ENCODE measurements around the gene SLC4A1AP. TPM values are rescaled to one million over a fixed set of nuclear protein-coding genes. Genes with fewer than 3 reads are reported as not detected.
A peak's percentile ranks its signal among the peaks of the same experiment; 100 is the strongest.

Gene SLC4A1AP
- total RNA-seq, 1 donor from 2014 or later: 24.7 TPM

DNA sequence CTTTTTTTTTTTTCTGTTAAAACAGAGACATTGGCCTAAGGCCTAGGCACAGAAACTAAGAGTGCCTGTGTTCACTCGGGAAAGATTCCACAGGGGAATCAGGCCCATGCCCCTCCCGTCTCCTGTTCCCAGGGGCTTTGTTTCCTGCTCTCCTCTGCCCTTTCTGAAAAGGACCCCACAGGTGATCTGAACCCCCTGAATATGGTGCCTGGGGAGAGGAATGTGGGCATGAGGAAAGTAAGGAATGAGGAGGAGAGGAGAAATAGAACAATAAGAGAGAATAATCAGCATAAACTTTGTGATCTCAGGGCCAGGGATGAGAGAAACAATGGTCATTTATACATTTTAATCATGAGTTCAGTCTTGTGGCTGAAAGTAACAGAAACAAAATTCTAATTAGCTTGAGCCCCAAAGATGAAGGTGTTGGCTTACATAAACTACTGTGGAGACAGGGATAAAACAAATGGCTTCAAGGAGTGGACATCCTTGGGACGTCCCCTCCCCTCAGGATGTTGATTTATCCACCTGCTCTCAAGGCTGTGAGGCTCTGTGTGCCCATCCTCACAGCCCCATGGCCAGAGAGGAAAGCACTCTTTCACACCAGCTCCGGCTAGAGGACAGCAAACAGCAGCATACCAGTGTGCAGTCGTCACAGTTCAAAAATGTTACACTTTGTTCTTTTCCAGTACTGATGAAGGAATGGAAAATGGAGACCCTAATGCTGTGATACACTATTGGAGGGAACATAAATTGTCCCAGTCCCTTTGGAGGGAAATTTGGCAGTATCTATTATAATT lies 61.4 kb downstream of the SLC4A1AP start:
- no peaks in the 10 kb centered on the region for H3K36me3 Mint-ChIP-seq (ENCODE audit: unreplicated experiment)
- no peak for DNase-seq
- peaks cover 4% of the 10 kb centered on the region for H3K27me3 Mint-ChIP-seq (ENCODE audit: unreplicated experiment)
- H3K27ac Mint-ChIP-seq (ENCODE audit: unreplicated experiment): no peak overlapping the region
- H3K4me1 Mint-ChIP-seq (ENCODE audit: low read depth, unreplicated experiment): peaks cover 4% of the 10 kb centered on the region
- peaks cover 2% of the 10 kb centered on the region for H3K9me3 Mint-ChIP-seq (ENCODE audit: unreplicated experiment)
- TF ChIP-seq, protein P1, sequence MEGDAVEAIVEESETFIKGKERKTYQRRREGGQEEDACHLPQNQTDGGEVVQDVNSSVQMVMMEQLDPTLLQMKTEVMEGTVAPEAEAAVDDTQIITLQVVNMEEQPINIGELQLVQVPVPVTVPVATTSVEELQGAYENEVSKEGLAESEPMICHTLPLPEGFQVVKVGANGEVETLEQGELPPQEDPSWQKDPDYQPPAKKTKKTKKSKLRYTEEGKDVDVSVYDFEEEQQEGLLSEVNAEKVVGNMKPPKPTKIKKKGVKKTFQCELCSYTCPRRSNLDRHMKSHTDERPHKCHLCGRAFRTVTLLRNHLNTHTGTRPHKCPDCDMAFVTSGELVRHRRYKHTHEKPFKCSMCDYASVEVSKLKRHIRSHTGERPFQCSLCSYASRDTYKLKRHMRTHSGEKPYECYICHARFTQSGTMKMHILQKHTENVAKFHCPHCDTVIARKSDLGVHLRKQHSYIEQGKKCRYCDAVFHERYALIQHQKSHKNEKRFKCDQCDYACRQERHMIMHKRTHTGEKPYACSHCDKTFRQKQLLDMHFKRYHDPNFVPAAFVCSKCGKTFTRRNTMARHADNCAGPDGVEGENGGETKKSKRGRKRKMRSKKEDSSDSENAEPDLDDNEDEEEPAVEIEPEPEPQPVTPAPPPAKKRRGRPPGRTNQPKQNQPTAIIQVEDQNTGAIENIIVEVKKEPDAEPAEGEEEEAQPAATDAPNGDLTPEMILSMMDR (IDR thresholded peaks at IDR 0.05; ENCODE audit: partially characterized antibody, unreplicated experiment): no peak
- no peak overlapping the region for H3K4me3 Mint-ChIP-seq (ENCODE audit: unreplicated experiment)

DNA sequence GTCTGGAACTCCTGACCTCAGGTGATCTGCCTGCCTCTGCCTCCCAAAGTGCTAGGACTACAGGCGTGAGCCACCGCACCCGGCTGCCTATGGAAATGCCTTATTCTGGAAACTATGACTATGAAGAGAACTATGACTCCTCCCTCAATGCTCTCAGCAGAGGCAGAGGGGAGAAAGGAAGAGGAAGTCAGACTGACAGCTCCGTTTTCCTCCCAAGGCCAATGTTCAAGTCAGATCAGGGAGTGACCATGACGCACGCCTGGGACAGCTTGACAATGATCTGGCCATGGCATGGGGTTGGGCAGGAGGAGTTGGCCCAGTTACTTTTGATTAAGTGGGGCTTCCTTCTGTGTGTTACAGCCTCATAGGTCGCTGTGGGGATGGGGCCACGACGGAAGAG lies 63.6 kb downstream of the SLC4A1AP start:
- H3K9me3 Mint-ChIP-seq (ENCODE audit: unreplicated experiment): peaks cover 2% of the 10 kb centered on the region
- TF ChIP-seq, protein P1 (IDR thresholded peaks at IDR 0.05; ENCODE audit: partially characterized antibody, unreplicated experiment): no peak
- no peak for DNase-seq
- no peak overlapping the region for H3K4me3 Mint-ChIP-seq (ENCODE audit: unreplicated experiment)
- H3K36me3 Mint-ChIP-seq (ENCODE audit: unreplicated experiment): no peaks in the 10 kb centered on the region
- H3K4me1 Mint-ChIP-seq (ENCODE audit: low read depth, unreplicated experiment): peaks cover 5% of the 10 kb centered on the region
- peak overlapping the region; percentile 33 for H3K27ac Mint-ChIP-seq (ENCODE audit: unreplicated experiment)
- peaks cover 2% of the 10 kb centered on the region for H3K27me3 Mint-ChIP-seq (ENCODE audit: unreplicated experiment)

DNA sequence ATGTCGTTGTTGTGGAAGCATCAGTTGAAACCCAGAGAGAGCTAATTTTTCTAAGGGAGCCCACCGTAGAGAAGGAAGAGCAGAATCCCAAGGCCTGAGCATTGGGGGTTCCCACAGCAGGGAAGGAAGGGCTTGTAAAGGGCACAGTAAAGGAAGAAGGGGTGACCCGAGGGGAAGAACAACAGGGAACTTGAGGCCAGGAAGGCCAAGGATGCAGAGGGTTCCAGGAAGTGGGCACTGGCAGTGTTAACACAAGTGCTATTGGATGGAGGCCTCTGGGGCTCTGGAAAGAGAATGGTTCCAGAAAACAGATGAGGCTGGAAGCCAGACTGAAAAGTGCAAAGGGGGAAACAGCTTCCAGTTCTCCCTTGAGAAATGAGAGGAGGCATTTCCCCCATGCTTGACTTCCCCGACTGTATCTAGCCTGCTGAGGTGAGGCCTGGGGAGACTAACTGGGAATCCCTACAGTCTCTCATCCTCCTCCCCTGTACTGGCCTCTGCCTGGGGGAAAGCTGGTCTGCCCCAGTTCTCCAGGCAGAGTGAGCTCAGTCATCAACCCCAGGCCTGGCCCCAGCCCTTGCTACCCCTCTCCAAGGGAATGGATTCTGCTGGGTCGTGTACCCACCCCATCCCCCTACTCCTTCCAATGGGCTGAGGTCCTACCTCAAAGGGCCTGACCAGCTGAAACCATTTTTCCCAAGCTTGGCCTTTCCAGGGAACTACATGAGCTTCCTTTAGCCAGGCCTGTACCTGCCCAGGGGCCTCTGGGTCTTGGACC lies 64.6 kb downstream of the SLC4A1AP start:
- Mint-ChIP-seq H3K9me3 (ENCODE audit: unreplicated experiment) (peaks cover 2% of the 10 kb centered on the region), H3K27me3 (ENCODE audit: unreplicated experiment) (peaks cover 2% of the 10 kb centered on the region), H3K36me3 (ENCODE audit: unreplicated experiment) (no peaks in the 10 kb centered on the region), H3K27ac (ENCODE audit: unreplicated experiment) (no peak overlapping the region), H3K4me3 (ENCODE audit: unreplicated experiment) (no peak overlapping the region), H3K4me1 (ENCODE audit: low read depth, unreplicated experiment) (peaks cover 5% of the 10 kb centered on the region)
- TF ChIP-seq, protein P1 (IDR thresholded peaks at IDR 0.05; ENCODE audit: partially characterized antibody, unreplicated experiment): no peak
- DNase-seq: no peak

DNA sequence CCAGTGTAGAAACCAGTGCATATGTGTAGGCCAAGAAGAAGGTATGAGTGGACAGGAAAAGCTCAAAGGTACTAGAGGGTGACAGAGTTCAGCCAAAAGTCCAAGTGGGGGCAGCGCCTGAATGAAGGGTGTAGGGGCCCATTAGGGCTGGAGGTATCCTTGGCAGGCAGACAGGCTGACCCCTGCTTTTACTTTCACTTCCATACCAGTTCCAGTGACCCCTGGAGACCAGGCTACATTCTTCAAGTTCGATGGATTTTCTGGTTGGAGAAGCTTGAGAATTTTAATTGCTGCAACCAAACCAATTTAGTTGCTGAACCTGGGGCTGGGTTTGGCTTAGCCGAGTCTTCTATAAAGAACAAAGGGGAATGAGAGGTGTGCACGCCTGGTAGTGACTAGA lies 65.5 kb downstream of the SLC4A1AP start:
- Mint-ChIP-seq H3K36me3 (ENCODE audit: unreplicated experiment) (no peaks in the 10 kb centered on the region), H3K27me3 (ENCODE audit: unreplicated experiment) (peaks cover 2% of the 10 kb centered on the region), H3K27ac (ENCODE audit: unreplicated experiment) (no peak overlapping the region), H3K4me1 (ENCODE audit: low read depth, unreplicated experiment) (peaks cover 4% of the 10 kb centered on the region), H3K9me3 (ENCODE audit: unreplicated experiment) (peaks cover 2% of the 10 kb centered on the region), H3K4me3 (ENCODE audit: unreplicated experiment) (no peak overlapping the region)
- no peak for DNase-seq
- TF ChIP-seq, protein P1 (IDR thresholded peaks at IDR 0.05; ENCODE audit: partially characterized antibody, unreplicated experiment): no peak

DNA sequence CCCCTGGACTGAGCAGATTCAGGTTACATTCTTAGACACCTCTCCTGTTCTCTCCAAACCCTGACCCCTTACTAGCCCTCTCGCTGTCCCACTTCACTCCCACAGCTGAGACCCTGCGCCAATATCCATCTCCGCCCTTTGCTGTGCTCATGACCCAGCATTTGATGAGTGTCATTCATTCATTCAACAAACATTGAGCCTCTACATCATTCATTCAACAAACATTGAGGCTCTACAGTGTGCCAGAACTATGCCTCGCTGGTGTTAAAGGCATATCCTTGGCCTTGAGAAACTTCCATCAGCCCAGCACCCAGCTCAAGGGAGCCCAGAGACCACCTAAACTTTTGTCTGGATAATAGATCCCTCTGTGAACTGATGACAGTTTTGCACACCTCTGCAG lies 65.9 kb downstream of the SLC4A1AP start:
- peaks cover 2% of the 10 kb centered on the region for H3K27me3 Mint-ChIP-seq (ENCODE audit: unreplicated experiment)
- peaks cover 2% of the 10 kb centered on the region for H3K9me3 Mint-ChIP-seq (ENCODE audit: unreplicated experiment)
- TF ChIP-seq, protein P1 (IDR thresholded peaks at IDR 0.05; ENCODE audit: partially characterized antibody, unreplicated experiment): no peak
- H3K36me3 Mint-ChIP-seq (ENCODE audit: unreplicated experiment): no peaks in the 10 kb centered on the region
- H3K27ac Mint-ChIP-seq (ENCODE audit: unreplicated experiment): no peak overlapping the region
- H3K4me3 Mint-ChIP-seq (ENCODE audit: unreplicated experiment): no peak overlapping the region
- peaks cover 3% of the 10 kb centered on the region for H3K4me1 Mint-ChIP-seq (ENCODE audit: low read depth, unreplicated experiment)
- no peak for DNase-seq
